ENCODE results near the gene AKAP5.

Gene AKAP5

DNA sequence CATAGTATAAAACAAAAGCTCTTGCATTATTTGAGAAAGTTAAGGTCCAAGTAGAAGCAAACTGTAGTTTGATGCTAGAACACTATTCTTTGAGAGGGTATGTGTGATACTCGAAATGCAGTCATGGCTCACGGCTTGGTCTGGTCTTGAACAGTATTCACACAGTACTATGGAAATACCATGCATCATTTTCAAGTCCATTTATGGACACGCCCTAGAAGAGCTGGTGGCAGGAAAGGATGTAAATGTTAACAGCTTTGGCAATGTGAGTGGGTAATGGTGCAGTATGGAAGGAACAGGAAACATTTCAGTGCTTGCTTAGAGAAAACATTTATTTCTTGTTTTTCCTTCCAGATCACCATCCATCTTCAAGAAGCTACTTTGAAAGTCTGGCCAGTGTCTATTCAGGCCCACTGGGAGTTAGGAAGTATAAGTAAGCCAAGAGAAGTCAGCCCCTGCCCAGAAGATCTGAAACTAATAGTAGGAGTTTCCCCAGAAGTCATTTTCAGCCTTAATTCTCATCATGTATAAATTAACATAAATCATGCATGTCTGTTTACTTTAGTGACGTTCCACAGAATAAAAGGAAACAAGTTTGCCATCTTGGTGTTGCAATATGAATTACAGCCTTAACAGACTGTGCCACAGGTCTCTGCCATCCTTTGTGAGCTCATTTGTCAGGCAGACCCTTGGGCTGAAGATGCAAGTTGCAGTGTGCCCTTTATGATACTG, 5.7 kb upstream of the AKAP5 start:
- DNase-seq (ENCODE audit: low read depth), result no peak

DNA sequence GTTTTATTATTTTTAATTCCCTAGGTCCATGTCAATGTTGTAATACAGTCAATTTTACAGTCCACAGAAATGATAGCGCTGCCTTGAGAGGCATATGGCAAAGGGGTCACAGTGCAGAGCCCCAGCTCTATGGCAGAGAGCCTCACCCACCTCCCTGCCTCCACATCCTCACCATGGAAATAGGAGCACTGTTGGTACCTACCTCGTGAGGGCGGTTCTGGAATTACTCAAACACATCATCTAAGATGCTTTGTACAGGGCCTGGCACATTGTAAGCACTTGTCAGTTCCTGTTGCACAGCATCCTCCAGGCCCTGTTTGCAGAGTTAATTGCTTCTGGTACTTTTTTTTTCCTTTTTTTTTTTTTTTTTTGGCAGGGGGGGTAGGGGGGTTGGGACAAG, 4.1 kb upstream of the AKAP5 start:
- DNase-seq (ENCODE audit: low read depth), result no peak

DNA sequence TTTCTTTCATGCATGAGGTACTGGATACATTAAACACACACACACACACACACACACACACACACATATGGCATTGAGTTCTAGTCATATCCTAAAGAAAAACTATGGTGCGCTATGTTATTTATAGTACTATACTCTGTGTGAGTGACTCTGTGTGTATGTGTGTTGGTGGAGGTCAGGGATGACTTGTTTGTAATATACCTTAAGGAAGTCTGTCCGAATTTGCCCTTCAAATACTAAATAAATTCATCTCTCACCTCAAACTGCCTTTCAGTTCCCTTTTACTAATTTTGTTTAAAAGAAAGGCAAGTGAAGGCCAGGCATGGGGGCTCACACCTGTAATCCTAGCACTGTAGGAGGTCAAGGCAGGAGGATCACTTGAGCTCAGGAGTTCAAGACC, 2.1 kb upstream of the AKAP5 start:
- DNase-seq (ENCODE audit: low read depth), result no peak

DNA sequence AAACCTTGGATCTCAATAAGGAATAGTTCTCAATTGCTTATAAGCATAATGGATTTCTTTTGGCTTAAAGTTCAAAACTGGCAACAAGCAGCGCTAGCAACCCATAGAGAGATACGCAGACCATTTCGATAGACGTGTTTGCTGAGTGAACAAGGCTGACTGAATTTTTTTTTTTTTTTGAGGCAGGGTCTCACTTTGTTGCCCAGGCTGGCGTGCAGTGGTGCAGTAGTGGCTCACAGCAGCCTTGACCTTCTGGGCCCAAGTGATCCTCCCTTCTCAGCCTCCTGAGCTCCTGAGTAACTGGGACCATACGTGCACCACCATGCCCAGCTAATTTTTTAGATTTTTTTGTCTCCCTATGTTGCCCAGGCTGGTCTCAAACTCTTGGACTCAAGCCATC, 1.4 kb upstream of the AKAP5 start:
- no peak for DNase-seq (ENCODE audit: low read depth)

DNA sequence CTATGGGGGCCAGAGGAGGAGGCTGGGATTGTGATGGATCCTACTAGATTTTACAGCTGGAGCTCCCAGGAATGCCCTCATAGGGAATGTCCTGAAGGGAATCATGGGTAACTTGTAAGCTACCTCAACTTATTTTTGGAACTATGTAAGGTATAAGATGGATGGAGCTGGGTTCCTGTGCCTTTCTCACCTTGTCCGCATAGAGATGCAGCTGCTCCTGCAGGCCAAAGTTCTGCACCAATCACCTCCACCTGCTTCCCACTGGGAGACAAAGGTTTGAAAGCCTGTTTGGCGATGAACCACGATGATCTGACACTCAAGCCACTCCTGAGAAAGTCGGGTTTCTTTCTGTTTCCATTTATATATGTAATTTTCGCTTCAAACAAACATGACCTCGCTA, 648 bp upstream of the AKAP5 start:
- DNase-seq (ENCODE audit: low read depth), result no peak

DNA sequence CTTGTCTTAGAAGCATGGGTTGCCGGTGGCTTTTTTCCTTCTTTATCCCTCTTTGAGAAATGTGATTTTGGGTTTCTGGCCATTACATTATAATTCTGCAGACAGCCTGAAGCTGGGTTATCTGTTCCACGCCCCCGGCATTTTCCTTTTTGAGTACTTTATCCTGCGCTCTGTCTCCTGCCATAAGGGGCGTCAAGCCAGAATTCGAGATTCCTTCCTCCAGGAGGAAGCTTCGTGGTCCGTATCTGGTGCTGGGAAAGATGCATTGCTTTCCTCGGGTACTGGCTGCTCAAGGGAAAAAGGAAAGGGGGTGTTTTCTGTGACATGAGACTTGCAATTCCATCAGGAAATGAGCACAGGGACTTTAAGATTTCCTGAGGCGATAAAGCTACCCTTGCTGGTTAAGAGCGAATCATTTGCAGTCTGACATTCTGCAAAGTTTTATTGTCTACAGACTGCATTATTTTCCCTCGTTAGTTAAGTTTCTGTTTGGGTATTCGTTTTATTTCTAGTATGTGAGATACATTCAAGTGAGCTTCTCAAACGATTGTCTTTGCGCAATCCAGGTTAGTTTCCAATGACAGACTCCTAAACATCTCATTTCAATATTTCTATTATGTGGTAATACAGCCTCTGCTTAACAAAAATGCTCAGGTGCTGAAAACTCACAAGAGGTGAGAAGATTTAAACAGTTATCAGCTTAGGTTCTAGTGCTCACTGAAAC, 694 bp downstream of the AKAP5 start:
- peak; percentile 49 for DNase-seq (ENCODE audit: low read depth)

DNA sequence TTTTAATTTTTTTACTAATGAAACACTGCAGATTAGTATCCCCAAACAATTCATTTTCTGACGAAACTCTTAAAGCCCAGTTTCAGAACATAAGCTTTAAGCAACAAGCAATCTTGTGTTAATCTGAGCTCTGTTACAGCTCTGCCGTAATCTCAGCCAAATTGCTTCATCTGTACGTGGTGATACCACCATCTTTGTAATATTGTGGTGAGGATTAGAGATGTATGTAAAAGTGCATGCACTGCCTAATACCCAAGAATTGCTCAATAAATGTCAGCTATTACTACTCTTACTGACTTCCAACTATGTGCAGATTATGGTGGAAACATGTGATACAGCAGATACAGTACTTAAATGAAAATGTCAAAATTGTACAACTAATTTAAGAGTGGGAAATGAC, 1.8 kb downstream of the AKAP5 start:
- peak; percentile 14 for DNase-seq (ENCODE audit: low read depth)

DNA sequence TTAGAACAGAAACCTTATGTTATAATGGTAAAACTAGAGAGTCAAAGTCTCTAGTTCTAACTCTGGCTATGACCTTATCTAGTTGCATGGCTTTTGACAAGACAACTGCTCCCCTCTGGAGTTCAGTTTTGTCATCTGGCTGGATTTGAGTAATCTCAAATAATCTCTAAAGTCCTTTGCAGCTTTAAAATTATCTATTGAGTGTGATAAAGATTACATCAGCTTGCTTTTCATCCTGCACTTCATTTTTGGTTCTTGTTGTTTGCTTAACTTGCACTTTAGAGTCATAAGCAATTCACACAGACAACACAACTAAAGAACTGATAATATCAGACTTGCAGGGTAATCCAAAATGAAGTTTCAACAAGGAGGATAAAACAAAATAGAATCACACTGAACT, 2.3 kb downstream of the AKAP5 start:
- DNase-seq (ENCODE audit: low read depth), result no peak

DNA sequence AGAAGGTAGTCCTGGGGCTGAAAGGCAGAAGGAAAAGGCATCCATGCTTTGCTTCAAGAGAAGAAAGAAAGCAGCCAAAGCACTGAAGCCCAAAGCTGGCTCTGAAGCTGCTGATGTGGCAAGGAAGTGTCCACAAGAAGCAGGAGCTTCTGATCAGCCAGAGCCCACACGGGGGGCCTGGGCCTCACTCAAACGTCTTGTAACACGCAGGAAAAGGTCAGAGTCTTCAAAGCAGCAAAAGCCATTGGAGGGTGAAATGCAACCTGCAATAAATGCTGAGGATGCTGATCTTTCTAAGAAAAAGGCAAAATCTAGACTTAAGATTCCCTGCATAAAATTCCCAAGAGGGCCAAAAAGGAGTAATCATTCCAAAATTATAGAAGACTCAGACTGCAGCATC, 3.2 kb downstream of the AKAP5 start:
- no peak for DNase-seq (ENCODE audit: low read depth)

DNA sequence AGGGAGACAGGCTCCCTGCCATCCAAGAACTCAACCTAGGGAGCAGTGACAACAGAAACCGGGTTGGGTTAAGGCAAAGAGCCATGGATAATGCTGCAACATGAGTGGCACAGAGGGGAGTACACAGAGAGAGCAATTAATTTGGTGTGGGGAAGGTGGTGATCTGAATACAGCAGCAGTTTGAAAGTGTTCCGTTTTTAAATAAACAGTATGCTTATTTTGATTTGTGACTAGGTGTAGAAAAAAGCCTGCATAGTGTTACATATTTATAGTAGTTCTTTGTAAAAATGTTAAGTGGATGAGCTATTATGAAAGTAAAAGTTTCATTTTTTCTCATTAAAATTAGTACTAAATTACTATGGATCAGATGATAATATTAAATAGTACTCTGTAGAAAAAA, 8.7 kb downstream of the AKAP5 start:
- DNase-seq (ENCODE audit: low read depth), result no peak

DNA sequence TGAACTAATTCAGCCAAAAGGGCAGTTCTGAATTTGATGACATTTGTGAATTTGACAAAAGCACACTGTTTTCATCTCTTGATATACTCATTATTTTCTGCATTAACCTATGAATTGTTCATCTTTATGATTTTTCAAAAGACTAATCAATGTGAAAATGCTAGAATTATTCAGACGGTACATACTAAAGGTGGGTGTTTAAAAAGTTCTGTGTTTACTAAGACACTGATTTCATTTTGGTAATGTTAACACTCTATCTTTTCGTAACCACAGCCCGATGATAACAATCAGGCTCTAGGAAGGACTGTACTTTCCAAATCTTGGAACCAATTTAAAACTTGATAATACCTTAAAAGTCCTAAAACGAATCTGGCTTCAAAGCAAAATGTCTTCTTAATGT, 9.4 kb downstream of the AKAP5 start:
- no peak for DNase-seq (ENCODE audit: low read depth)

DNA sequence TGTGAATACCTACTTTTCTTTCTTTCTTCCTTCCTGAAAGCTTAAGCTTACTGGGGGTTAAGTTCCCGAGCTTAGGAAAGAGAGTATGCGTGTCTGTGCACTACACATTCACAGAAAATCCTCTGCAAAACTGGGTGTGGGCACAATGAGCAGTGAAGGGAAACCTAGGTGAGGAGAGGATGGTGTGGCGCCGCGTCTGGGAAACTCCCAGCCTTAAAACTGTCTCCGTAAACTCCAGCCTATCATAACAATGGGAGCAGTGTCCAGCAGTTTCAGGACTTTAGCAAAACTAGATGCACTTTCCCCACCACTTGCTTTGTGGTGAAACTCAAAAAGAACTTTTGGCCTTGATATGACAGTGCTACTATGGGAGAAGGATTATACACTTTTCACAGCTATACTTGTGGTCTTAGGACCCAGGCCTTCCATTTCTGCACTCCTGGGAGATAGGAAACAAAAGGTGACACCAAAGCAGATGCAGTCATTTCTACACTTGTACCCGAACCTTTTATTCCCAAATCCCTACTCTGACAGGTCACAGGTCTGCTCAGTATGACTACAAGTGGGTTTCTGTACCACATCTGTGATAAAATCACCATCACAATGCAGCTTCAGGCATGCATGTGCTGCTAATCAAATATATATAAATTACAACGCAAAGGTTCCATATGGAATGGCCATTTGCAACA, 10.4 kb downstream of the AKAP5 start:
- DNase-seq (ENCODE audit: low read depth), result no peak

DNA sequence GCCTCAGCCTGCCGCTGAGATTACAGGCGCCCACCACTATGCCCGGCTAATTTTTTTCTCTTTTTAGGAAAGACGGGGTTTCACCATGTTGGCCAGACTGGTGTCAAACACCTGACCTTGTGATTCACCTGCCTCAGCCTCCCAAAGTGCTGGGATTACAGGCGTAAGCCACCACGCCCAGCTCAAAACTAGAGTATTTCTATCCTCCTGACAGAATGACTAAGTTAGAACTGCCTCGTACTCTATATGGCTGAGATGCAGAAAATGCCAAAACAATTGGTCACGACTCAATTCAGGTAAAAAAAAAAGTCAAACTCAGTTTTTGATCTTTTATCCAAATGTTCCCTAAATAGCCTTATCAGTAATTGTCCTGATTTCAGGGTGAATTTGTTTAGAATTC, 11.1 kb downstream of the AKAP5 start:
- DNase-seq (ENCODE audit: low read depth), result no peak

DNA sequence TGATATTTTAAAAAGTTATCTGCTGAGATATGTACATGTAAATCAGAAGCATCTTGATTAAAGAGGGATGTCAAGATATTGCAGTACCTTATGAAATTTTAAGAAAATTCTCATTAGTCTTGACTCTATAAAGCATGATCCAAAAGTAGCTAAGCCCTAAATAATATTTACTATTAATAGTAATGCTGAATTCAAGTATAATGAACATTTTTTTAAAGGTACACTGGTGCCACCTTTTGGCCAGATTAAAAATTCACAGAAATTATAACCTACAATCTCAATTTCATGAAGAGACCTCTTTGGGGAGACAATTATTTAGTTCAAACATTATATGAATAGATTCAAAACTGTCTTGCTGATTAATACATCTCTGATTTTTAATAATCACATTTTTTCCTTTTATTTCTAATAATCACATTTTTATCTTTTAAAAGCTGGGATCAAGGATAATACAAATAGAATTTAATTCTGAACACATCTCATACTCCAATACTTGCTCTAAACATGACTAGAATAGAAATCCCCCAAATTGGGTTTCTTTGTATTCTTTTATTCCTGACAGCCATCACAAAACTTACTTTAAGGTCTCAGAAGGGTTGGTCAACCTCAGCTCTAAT, 13.4 kb downstream of the AKAP5 start:
- DNase-seq (ENCODE audit: low read depth), result peak; percentile 17

DNA sequence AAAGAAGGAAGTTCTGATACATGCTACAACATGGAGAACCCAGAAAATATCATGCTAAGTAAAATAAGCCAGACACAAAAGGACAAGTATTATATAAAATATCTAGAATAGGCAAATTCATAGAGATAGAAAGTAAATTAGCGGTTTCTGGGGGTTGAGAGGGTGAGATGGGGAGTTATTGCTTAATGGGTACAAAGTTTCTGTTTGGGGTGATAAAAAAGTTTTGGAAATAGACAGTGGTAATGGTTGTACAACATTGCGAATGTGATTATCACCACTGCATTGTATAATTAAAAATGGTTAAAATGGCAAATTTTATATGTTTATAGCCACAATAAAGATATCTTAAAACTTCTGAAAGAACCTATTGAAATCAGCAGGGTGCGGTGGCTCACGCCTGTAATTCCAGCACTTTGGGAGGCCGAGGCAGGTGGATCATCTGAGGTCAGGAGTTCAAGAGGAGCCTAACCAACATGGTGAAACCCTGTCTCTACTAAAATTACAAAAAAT, 23.3 kb downstream of the AKAP5 start:
- DNase-seq (ENCODE audit: low read depth), result no peak

DNA sequence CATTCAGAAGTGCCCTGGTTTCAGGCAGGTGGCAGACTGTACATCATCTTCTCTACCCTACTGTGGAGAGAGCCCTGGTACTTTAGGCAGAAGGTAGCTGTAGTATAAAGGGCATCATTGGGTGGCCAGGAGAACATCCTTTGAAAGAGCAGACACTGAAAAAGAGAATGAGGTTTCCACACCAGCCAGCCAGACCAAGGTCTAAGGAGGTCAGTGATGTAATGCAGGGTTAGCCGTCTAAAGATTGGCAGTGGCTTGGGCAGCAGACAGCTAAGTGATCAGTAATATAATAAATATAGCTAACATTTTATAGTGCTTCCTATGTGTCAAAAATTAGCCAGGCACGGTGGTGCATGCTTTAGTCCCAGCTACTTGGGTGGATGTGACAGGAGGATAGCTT, 26.3 kb downstream of the AKAP5 start:
- DNase-seq (ENCODE audit: low read depth), result no peak

DNA sequence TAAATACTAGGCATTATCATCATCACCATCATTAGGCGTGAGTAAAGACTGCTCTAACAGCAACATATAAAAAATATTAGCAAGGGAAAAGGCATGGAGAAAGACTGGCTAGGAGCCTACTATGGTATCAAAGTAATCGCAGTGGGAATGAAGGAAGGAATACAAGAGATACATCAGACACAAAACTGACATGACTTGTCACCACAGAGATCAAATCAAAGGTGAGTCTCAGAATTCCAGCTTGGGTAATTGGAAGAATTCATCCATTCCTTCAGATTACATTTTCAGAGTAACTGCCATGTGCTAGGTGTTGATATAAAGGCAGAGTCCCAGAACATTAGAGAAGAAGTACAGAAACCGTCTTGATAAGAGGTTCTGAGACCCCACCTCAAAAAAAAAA, 28.2 kb downstream of the AKAP5 start:
- DNase-seq (ENCODE audit: low read depth), result no peak

DNA sequence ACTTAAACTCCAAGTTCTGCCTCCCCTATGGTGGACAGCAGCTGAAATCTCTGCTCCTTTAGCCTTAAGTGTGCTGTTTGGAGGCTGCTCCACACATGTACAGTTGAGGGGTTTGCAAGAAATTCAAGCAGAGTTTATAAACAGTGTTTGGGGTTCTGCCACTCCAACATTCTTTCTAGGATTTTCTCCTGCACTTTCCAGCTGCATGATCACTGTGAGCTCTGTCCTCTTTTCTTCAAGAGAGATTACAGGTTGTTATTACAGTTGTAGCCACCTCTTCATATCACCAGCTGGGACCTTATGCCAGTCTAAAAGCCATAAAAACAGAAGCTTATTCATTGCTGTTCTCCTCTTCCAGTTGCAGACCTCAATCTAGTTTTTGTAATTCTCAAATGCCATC, 30.0 kb downstream of the AKAP5 start:
- DNase-seq (ENCODE audit: low read depth), result no peak

DNA sequence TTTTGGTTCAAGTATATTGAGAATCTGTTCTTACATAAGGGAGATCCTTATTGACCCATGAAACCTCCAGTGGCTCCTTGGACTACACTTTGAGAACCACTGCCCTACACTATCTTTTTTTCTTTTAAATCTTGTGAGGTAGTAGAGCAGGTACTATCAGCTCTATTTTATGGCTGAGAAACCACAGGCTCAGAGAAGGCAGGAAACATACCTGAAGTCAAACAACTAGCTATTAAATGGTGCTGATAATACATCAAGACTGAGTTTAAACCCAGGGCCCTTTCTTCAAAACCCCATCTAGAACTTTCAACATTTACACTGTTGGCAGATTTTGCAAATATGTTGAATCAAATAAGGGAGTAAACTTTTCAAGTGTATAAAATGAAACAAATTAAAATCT, 31.5 kb downstream of the AKAP5 start:
- DNase-seq (ENCODE audit: low read depth), result no peak

DNA sequence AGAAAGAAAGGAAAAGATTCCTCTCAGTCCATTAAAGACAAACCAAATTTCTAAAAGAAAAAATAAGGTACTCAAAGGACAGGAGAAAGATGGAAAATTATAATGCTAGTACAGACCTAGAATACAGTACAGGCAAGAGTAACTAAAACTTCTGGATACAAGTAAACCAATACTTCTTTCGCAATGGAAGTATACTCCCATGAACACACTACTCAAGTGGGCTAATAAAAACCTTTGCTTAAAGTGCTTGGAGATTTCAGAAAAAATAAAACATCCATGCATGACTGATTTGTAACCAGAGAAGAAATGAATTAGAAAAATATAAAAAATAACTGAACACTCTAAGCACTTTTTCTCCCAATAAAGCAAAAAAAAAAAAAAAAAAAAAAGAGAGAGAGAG, 34.8 kb downstream of the AKAP5 start:
- peak; percentile 41 for DNase-seq (ENCODE audit: low read depth)

DNA sequence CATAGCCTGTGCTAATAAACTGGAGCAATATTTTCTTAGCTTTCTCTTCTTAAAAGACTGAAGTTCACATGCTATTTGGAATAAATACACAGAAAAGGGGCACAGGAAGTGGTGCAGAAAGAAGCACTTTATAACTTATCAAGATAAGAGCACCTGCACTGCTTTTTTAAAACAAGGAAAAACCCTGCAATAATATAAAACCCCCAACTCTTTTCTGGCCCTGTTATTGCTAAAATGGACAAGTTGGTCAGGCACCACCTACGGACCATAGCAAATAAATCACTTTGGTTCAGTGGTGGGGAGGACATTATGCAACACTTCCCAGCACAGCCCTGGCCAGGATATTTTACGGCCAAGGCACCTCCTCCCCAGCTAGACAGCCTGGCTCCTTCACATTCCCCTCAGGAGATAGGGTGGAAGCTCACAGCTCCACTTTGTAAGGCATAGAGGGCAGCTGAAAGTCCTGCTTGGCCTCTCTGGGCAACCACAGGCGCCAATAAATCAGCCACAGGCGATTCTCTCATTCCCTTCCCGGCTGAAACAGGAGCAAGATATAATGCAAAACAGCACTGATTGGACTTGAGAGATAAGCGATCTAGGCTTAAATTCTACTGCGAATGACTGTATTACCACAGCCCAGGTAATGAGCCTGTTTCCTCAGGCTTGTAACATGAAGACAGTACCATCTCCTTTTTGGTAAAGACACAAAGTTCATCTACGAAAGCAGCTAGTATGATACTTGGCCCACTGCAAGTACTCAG, 36.3 kb downstream of the AKAP5 start:
- peak; percentile 78 for DNase-seq (ENCODE audit: low read depth)

DNA sequence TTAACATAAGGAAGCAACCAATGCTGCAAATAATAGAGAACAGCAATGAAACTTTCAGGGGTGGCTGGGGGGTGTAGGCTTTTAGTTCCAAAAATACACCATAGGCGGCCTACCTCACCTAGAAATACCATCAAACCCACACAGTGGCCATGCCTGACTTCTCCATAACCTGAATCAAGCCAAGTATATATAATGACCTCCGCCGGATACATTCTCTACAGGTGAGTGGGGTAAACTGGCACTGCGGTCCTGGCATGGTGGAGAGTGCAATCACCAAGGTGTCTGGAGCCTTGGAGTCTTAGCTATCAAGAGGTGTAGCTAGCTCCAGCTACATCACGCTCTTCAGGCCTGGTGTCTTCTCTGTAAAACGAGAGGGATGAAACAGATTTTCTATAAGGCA, 37.2 kb downstream of the AKAP5 start:
- no peak for DNase-seq (ENCODE audit: low read depth)

Data from iris pigment epithelial cell (primary cell).